HCT116 (cell line): ENCODE measurements around the gene SND1.

Experiments
- ATF3 ChIP-seq: IDR thresholded peaks from 2 replicates; pipeline ENCODE4 v1.6.1; 2012
- CTCF ChIP-seq, 3 experiments: fragments of 200-600 bp in 1 of 3; sonication (generic) in 1 of 3; IDR thresholded peaks in 2 of 3; conservative IDR thresholded peaks in 1 of 3; 2 replicates each; pipeline ENCODE4 v1.5.1; 2012 to 2017; ENCODE audit warnings: low read depth in 2 of 3, low read length in 2 of 3, antibody characterized with exemption in 1 of 3, borderline replicate concordance in 1 of 3, control low read depth in 1 of 3, mild to moderate bottlenecking in 1 of 3, mixed read lengths in 1 of 3, mixed run types in 1 of 3, moderate library complexity in 1 of 3; ENCODE audit not compliant: insufficient read depth in 1 of 3
- EZH2 ChIP-seq: fragments of 200-600 bp; sonication (generic); IDR thresholded peaks from 2 replicates; pipeline ENCODE4 v1.6.1; 2017; ENCODE audit warnings: antibody characterized with exemption, mixed run types
- JUND ChIP-seq: IDR thresholded peaks from 2 replicates; pipeline ENCODE4 v1.6.1; 2012
- POLR2A ChIP-seq: IDR thresholded peaks from 2 replicates; pipeline ENCODE4 v1.7.0; 2011; ENCODE audit warnings: borderline replicate concordance; ENCODE audit not compliant: insufficient read depth, insufficient read length; ENCODE audit errors: extremely low read depth
- POLR2AphosphoS5 ChIP-seq: IDR thresholded peaks from 2 replicates; pipeline ENCODE4 v1.6.1; 2011; ENCODE audit warnings: mild to moderate bottlenecking, low read depth, low read length, moderate library complexity
- RAD21 ChIP-seq: IDR thresholded peaks from 2 replicates; pipeline ENCODE4 v1.6.1; 2012; ENCODE audit warnings: low read depth, mild to moderate bottlenecking
- SIN3A ChIP-seq: IDR thresholded peaks from 2 replicates; pipeline ENCODE4 v1.6.1; 2012; ENCODE audit warnings: low read depth
- YY1 ChIP-seq: IDR thresholded peaks from 2 replicates; pipeline ENCODE4 v1.6.1; 2011; ENCODE audit warnings: low read length, low read depth, moderate library complexity, mild to moderate bottlenecking; ENCODE audit not compliant: insufficient replicate concordance; ENCODE audit errors: extremely low read depth
- ZBTB33 ChIP-seq: IDR thresholded peaks from 2 replicates; pipeline ENCODE4 v1.6.1; 2011; ENCODE audit warnings: mild to moderate bottlenecking, low read length, moderate library complexity; ENCODE audit not compliant: insufficient replicate concordance; ENCODE audit errors: extremely low read depth

GRCh38 chr7:127840226-127840951 is 188.4 kb downstream of the SND1 start:
- TF ChIP-seq CTCF (IDR thresholded peaks at IDR 0.05 in 2 of 3, conservative IDR thresholded peaks at IDR 0.05 in 1 of 3; ENCODE audit: borderline replicate concordance in 1 of 3, insufficient read depth in 1 of 3, low read depth in 2 of 3, low read length in 2 of 3) (no peak), POLR2A (no peak), POLR2AphosphoS5 (no peak), SIN3A (no peak), ZBTB33 (no peak), EZH2 (no peak), YY1 (no peak), RAD21 (no peak), JUND (no peak), ATF3 (no peak)
